OCI-LY1 (cell line): Measurements from ENCODE around the gene RASGRF2.

Experiments
- H2AFZ ChIP-seq: fragments of 200-600 bp; sonication (generic), shearing (Covaris generic); 2 replicates; pipeline ENCODE4 v1.6.0; 2014; ENCODE audit warnings: antibody characterized with exemption, mild to moderate bottlenecking, low read length
- H3F3A ChIP-seq: fragments of 200-600 bp; sonication (generic), shearing (Covaris generic); 2 replicates; pipeline ENCODE4 v1.6.0; 2014; ENCODE audit warnings: mild to moderate bottlenecking, antibody characterized with exemption, low read length, moderate library complexity; ENCODE audit not compliant: insufficient read depth
- H3K27ac ChIP-seq: fragments of 200-600 bp; sonication (generic); 2 replicates; pipeline ENCODE4 v1.5.1; 2014; ENCODE audit warnings: low read length, mixed run types, mild to moderate bottlenecking, low read depth; ENCODE audit not compliant: poor library complexity, severe bottlenecking
- H3K27me3 ChIP-seq: fragments of 200-600 bp; sonication (generic); 2 replicates; pipeline ENCODE4 v1.6.0; 2014; ENCODE audit warnings: antibody characterized with exemption, mild to moderate bottlenecking, low read length, moderate library complexity; ENCODE audit not compliant: insufficient read depth
- H3K36me3 ChIP-seq: fragments of 200-600 bp; sonication (generic); 2 replicates; pipeline ENCODE4 v1.6.1; 2014; ENCODE audit warnings: mild to moderate bottlenecking, antibody characterized with exemption, low read length, moderate library complexity, mixed read lengths; ENCODE audit not compliant: insufficient read depth
- H3K4me1 ChIP-seq: fragments of 200-600 bp; sonication (generic); 2 replicates; pipeline ENCODE4 v1.5.1; 2014; ENCODE audit warnings: mild to moderate bottlenecking, low read length, moderate library complexity; ENCODE audit not compliant: insufficient read depth, severe bottlenecking
- H3K4me2 ChIP-seq: fragments of 200-600 bp; sonication (generic), shearing (Covaris generic); 2 replicates; pipeline ENCODE4 v1.6.1; 2014; ENCODE audit warnings: low read length
- H3K4me3 ChIP-seq: fragments of 200-600 bp; sonication (generic); 2 replicates; pipeline ENCODE4 v1.5.1; 2014; ENCODE audit warnings: low read length, low read depth, mild to moderate bottlenecking, mixed read lengths; ENCODE audit not compliant: poor library complexity, severe bottlenecking
- H3K79me2 ChIP-seq: fragments of 200-600 bp; shearing (Covaris generic); 2 replicates; pipeline ENCODE4 v1.6.1; 2016; ENCODE audit warnings: mixed run types, low read length, mixed read lengths; ENCODE audit not compliant: insufficient read depth
- H3K9ac ChIP-seq: fragments of 200-600 bp; sonication (generic), shearing (Covaris generic); 2 replicates; pipeline ENCODE4 v1.6.1; 2014; ENCODE audit warnings: mild to moderate bottlenecking, low read length, mixed read lengths
- H3K9me2 ChIP-seq: fragments of 200-600 bp; sonication (generic), shearing (Covaris generic); 2 replicates; pipeline ENCODE4 v1.6.1; 2014; ENCODE audit warnings: low read depth, mild to moderate bottlenecking, low read length, mixed read lengths
- H3K9me3 ChIP-seq: fragments of 200-600 bp; shearing (Covaris generic); 2 replicates; pipeline ENCODE4 v1.6.1; 2014; ENCODE audit warnings: low read length, mixed read lengths
- H4K20me1 ChIP-seq: fragments of 200-600 bp; sonication (generic), shearing (Covaris generic); 2 replicates; pipeline ENCODE4 v1.6.0; 2016; ENCODE audit warnings: mild to moderate bottlenecking, low read length; ENCODE audit not compliant: insufficient read depth
- EZH2 ChIP-seq: fragments of 200-600 bp; sonication (generic), shearing (Covaris generic); IDR thresholded peaks from 2 replicates; pipeline ENCODE4 v1.8.0; 2017; ENCODE audit warnings: borderline replicate concordance, mixed run types, mild to moderate bottlenecking, antibody characterized with exemption, low read length, moderate library complexity, mixed read lengths
- TF ChIP-seq, protein P1 (sequence below): fragments of 200-600 bp; sonication (generic), shearing (Covaris generic); IDR thresholded peaks from 2 replicates; pipeline ENCODE4 v1.5.1; 2017; ENCODE audit warnings: mild to moderate bottlenecking, antibody characterized with exemption, low read length, moderate library complexity, mixed read lengths

Gene RASGRF2

GRCh38 chr5:80926979-80927656, 33.0 kb upstream of the RASGRF2 start:
- H3K79me2 ChIP-seq = no peaks in the 10 kb centered on the region
- TF ChIP-seq, protein P1, sequence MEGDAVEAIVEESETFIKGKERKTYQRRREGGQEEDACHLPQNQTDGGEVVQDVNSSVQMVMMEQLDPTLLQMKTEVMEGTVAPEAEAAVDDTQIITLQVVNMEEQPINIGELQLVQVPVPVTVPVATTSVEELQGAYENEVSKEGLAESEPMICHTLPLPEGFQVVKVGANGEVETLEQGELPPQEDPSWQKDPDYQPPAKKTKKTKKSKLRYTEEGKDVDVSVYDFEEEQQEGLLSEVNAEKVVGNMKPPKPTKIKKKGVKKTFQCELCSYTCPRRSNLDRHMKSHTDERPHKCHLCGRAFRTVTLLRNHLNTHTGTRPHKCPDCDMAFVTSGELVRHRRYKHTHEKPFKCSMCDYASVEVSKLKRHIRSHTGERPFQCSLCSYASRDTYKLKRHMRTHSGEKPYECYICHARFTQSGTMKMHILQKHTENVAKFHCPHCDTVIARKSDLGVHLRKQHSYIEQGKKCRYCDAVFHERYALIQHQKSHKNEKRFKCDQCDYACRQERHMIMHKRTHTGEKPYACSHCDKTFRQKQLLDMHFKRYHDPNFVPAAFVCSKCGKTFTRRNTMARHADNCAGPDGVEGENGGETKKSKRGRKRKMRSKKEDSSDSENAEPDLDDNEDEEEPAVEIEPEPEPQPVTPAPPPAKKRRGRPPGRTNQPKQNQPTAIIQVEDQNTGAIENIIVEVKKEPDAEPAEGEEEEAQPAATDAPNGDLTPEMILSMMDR = no peak
- no peak for TF ChIP-seq EZH2
- H3K9me3 ChIP-seq = no peaks in the 10 kb centered on the region
- H3K4me2 ChIP-seq = no peak overlapping the region
- no peaks in the 10 kb centered on the region for H3K27me3 ChIP-seq
- no peaks in the 10 kb centered on the region for H3K9me2 ChIP-seq
- no peak overlapping the region for H2AFZ ChIP-seq
- H4K20me1 ChIP-seq = no peaks in the 10 kb centered on the region
- no peaks in the 10 kb centered on the region for H3K36me3 ChIP-seq
- H3K27ac ChIP-seq = no peak overlapping the region
- H3K4me3 ChIP-seq = no peak overlapping the region
- no peaks in the 10 kb centered on the region for H3F3A ChIP-seq
- H3K4me1 ChIP-seq = no peaks in the 10 kb centered on the region
- no peak overlapping the region for H3K9ac ChIP-seq

- Histone ChIP-seq H3K9me2 (no peaks in the 10 kb centered on the region), H3K27me3 (no peaks in the 10 kb centered on the region), H3K4me3 (no peak overlapping the region), H3K9ac (no peak overlapping the region), H2AFZ (no peak overlapping the region), H3K79me2 (no peaks in the 10 kb centered on the region), H3K4me2 (no peak overlapping the region), H3K36me3 (no peaks in the 10 kb centered on the region), H3K27ac (no peak overlapping the region), H3F3A (no peaks in the 10 kb centered on the region), H3K9me3 (no peaks in the 10 kb centered on the region), H4K20me1 (no peaks in the 10 kb centered on the region), H3K4me1 (no peaks in the 10 kb centered on the region)
- TF ChIP-seq, protein P1 = no peak
- TF ChIP-seq EZH2 = no peak
These were observed 32.1 kb upstream of the RASGRF2 start for GRCh38 chr5:80928073-80928472.

DNA sequence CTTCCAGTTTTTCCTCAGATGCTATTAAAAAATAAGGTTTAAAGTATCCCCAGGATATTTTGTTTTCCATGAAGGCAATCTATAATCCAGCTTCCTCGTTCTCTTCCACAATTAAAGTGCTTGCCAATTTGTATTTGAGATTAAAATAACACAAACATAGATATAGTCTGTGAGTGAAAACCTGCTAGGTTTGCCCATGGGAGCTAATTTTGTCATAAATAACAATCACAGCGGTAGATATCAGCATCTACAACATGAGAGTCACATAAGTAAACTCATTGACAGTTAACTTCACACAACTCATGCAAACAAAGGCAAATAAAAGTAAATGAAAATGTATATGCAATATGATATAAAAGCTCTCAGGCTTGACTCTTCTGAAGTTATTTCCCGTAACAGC, 29.2 kb upstream of the RASGRF2 start:
- H3K79me2 ChIP-seq = no peaks in the 10 kb centered on the region
- no peaks in the 10 kb centered on the region for H3F3A ChIP-seq
- no peak overlapping the region for H2AFZ ChIP-seq
- TF ChIP-seq, protein P1 = no peak
- TF ChIP-seq EZH2 = no peak
- H3K36me3 ChIP-seq = no peaks in the 10 kb centered on the region
- no peaks in the 10 kb centered on the region for H3K9me2 ChIP-seq
- no peaks in the 10 kb centered on the region for H3K4me1 ChIP-seq
- H3K4me3 ChIP-seq = no peak overlapping the region
- H3K4me2 ChIP-seq = no peak overlapping the region
- H3K9me3 ChIP-seq = no peaks in the 10 kb centered on the region
- no peak overlapping the region for H3K27ac ChIP-seq
- no peak overlapping the region for H3K9ac ChIP-seq
- no peaks in the 10 kb centered on the region for H4K20me1 ChIP-seq
- H3K27me3 ChIP-seq = no peaks in the 10 kb centered on the region
